HepG2 (cell line): ENCODE measurements around the gene C11orf24. TPM values are rescaled to one million over a fixed set of nuclear protein-coding genes. Genes with fewer than 3 reads are reported as not detected.

Source experiments
- ATAC-seq: fragments of 200-7000 bp; cut with Tn5 transposase; 3 replicates; pipeline ENCODE4 v1.9.1; 2020; ENCODE audit warnings: mild to moderate bottlenecking, moderate library complexity
- BruUV-seq: library from RNA; stranded (reverse); fragments of 400-500 nt; replicated peaks from 2 replicates; lab custom pipeline; 2021; lab: Mats Ljungman, UMichigan
- CTCF ChIA-PET: fragments of 300-600 bp; formaldehyde crosslinking; extraction: SDS; loops from one replicate; lab custom pipeline; 2021; ENCODE audit warnings: low total read pairs, inconsistent platforms, low intra/inter-chr PET ratio; lab: Yijun Ruan, JAX
- POLR2A ChIA-PET: fragments of 350-600 bp; sonication (Branson Sonifier 250); formaldehyde crosslinking; loops from one replicate; lab custom pipeline; 2020; ENCODE audit warnings: antibody characterized with exemption, inconsistent platforms; lab: Yijun Ruan, JAX
- DNase-seq: peaks from one replicate; pipeline ENCODE4 v3.0.0-alpha.2; 2015; ENCODE audit warnings: low spot score
- FAIRE-seq: peaks from 3 replicates; lab custom pipeline; 2011; peaks lifted over from hg19 to GRCh38; lab: Jason Lieb, UNC
- H2AFZ ChIP-seq: one replicate; pipeline ENCODE4 v1.6.1; 2011; ENCODE audit warnings: low read length, inconsistent platforms
- H3K27ac ChIP-seq: fragments of 300-600 bp; 3 replicates; pipeline ENCODE4 v1.8.0; 2011; ENCODE audit warnings: mixed run types, mild to moderate bottlenecking, mixed read lengths, low read length, inconsistent platforms; ENCODE audit not compliant: insufficient read depth; ENCODE audit errors: extremely low read length
- H3K27me3 ChIP-seq, 2 experiments: fragments of 200-600 bp in 1 of 2; 2 replicates in 1 of 2; 3 replicates in 1 of 2; pipeline versions ENCODE4 v1.6.0 to v1.8.0; 2011; ENCODE audit warnings: low read length in 2 of 2, mild to moderate bottlenecking in 2 of 2, moderate library complexity in 2 of 2, inconsistent platforms in 1 of 2; ENCODE audit not compliant: insufficient read depth in 2 of 2, control insufficient read depth in 1 of 2
- H3K36me3 ChIP-seq, 2 experiments: fragments of 200-600 bp in 1 of 2; replicated peaks in 1 of 2; 2 replicates in 1 of 2; 3 replicates in 1 of 2; pipeline versions ENCODE4 v1.5.1 to v1.8.0; 2011; ENCODE audit warnings: low read length in 2 of 2, inconsistent platforms in 1 of 2; ENCODE audit not compliant: insufficient read depth in 2 of 2, control insufficient read depth in 1 of 2
- H3K4me1 ChIP-seq: 2 replicates; pipeline ENCODE4 v1.5.1; 2012; ENCODE audit warnings: low read length, inconsistent platforms; ENCODE audit not compliant: insufficient read depth
- H3K4me2 ChIP-seq: 2 replicates; pipeline ENCODE4 v1.6.0; 2011; ENCODE audit warnings: low read depth, low read length, inconsistent platforms
- H3K4me3 ChIP-seq, 3 experiments: fragments of 200-600 bp in 1 of 3; sonication (generic), shearing (Covaris generic) in 1 of 3; replicated peaks in 1 of 3; 2 replicates each; pipeline ENCODE4 v1.5.1; 2011 to 2016; ENCODE audit warnings: low read length in 3 of 3, inconsistent platforms in 2 of 3, low read depth in 2 of 3, mild to moderate bottlenecking in 2 of 3, control low read depth in 1 of 3, mixed read lengths in 1 of 3; ENCODE audit not compliant: insufficient read depth in 1 of 3
- H3K79me2 ChIP-seq: one replicate; pipeline ENCODE4 v1.6.1; 2011; ENCODE audit warnings: low read length, inconsistent platforms; ENCODE audit not compliant: insufficient read depth
- H3K9ac ChIP-seq: 2 replicates; pipeline ENCODE4 v1.6.0; 2011; ENCODE audit warnings: mild to moderate bottlenecking, low read depth, low read length, inconsistent platforms; ENCODE audit not compliant: insufficient read depth
- H3K9me3 ChIP-seq: 2 replicates; pipeline ENCODE4 v1.5.1; 2012; ENCODE audit warnings: mild to moderate bottlenecking, low read length
- H4K20me1 ChIP-seq: 2 replicates; pipeline ENCODE4 v1.6.0; 2011; ENCODE audit warnings: inconsistent platforms, mild to moderate bottlenecking, low read length, moderate library complexity; ENCODE audit not compliant: insufficient read depth
- CAMTA2 ChIP-seq: sonication (generic); formaldehyde crosslinking; IDR thresholded peaks from 2 replicates; pipeline ENCODE4 v1.4.0; 2020; ENCODE audit warnings: mild to moderate bottlenecking, missing genetic modification reagents, borderline replicate concordance
- ETV5 ChIP-seq: IDR thresholded peaks from 2 replicates; pipeline ENCODE4 v1.6.1; 2018; ENCODE audit warnings: missing biosample characterization, missing genetic modification reagents, inconsistent platforms, borderline replicate concordance
- IKZF4 ChIP-seq: sonication (generic); formaldehyde crosslinking; IDR thresholded peaks from 2 replicates; pipeline ENCODE4 v1.5.1; 2020; ENCODE audit warnings: borderline replicate concordance, mild to moderate bottlenecking, low read depth, missing genetic modification reagents; ENCODE audit errors: not compliant biosample characterization
- KMT2A ChIP-seq: sonication (generic); formaldehyde crosslinking; IDR thresholded peaks from 2 replicates; pipeline ENCODE4 v1.4.0; 2020; ENCODE audit warnings: missing genetic modification reagents
- MED8 ChIP-seq: sonication (generic); formaldehyde crosslinking; IDR thresholded peaks from 2 replicates; pipeline ENCODE4 v1.8.1; 2023; ENCODE audit warnings: mild to moderate bottlenecking, missing genetic modification reagents; ENCODE audit not compliant: insufficient replicate concordance
- MTA1 ChIP-seq: sonication (generic); formaldehyde crosslinking; IDR thresholded peaks from 2 replicates; pipeline ENCODE4 v1.4.0; 2020; ENCODE audit warnings: missing genetic modification reagents, mild to moderate bottlenecking, borderline replicate concordance
- NFKB2 ChIP-seq: sonication (generic); formaldehyde crosslinking; IDR thresholded peaks from 2 replicates; pipeline ENCODE4 v1.4.0; 2020; ENCODE audit warnings: missing genetic modification reagents, borderline replicate concordance
- NFKBIZ ChIP-seq: IDR thresholded peaks from 2 replicates; pipeline ENCODE4 v1.6.1; 2018; ENCODE audit warnings: missing genetic modification reagents, missing compliant biosample characterization
- SALL1 ChIP-seq: sonication (generic); formaldehyde crosslinking; IDR thresholded peaks from 2 replicates; pipeline ENCODE4 v1.8.0; 2022; ENCODE audit warnings: mild to moderate bottlenecking, missing genetic modification reagents
- ZNF205 ChIP-seq: IDR thresholded peaks from 2 replicates; pipeline ENCODE4 v1.6.1; 2018; ENCODE audit warnings: missing biosample characterization, missing genetic modification reagents
- ZNF251 ChIP-seq: sonication (generic); formaldehyde crosslinking; IDR thresholded peaks from 2 replicates; pipeline ENCODE4 v1.9.0; 2021; ENCODE audit warnings: mild to moderate bottlenecking, missing genetic modification reagents
- ZNF672 ChIP-seq: sonication (generic); formaldehyde crosslinking; IDR thresholded peaks from 2 replicates; pipeline ENCODE4 v1.8.1; 2022; ENCODE audit warnings: missing genetic modification reagents
- ZNF713 ChIP-seq: sonication (generic); formaldehyde crosslinking; IDR thresholded peaks from 2 replicates; pipeline ENCODE4 v1.4.0; 2020; ENCODE audit warnings: mild to moderate bottlenecking, missing genetic modification reagents
- ZNF766 ChIP-seq: sonication (generic); formaldehyde crosslinking; IDR thresholded peaks from 2 replicates; pipeline ENCODE4 v1.5.0; 2020; ENCODE audit warnings: missing genetic modification reagents, borderline replicate concordance
- ZNF776 ChIP-seq: sonication (generic); formaldehyde crosslinking; IDR thresholded peaks from 2 replicates; pipeline ENCODE4 v1.4.0; 2020; ENCODE audit warnings: mild to moderate bottlenecking, missing genetic modification reagents
- ZSCAN21 ChIP-seq: sonication (generic); formaldehyde crosslinking; IDR thresholded peaks from 2 replicates; pipeline ENCODE4 v1.8.0; 2022; ENCODE audit warnings: mild to moderate bottlenecking, missing genetic modification reagents, moderate library complexity, borderline replicate concordance
- WGBS: methylation state at CpG from one replicate; pipeline ENCODE4 v1.1.6; 2017; ENCODE audit warnings: low lambda C conversion rate; 5-methylcytosine and 5-hydroxymethylcytosine counted together
- in situ Hi-C: cut with HindIII; loops from 2 replicates; pipeline ENCODE4 v1.10.0; 2017; ENCODE audit warnings: low pct_unique_long_range_greater_than_20kb; ENCODE audit not compliant: extremely low pct_ligation_motif_present
- intact Hi-C: fragments of 100-400 bp; cut with micrococcal nuclease; formaldehyde crosslinking; loops from one replicate; pipeline ENCODE4 v1.10.0; 2022; ENCODE audit not compliant: unreplicated experiment
- polyA plus RNA-seq, 8 experiments: library from polyadenylated mRNA; depleted of rRNA in 3 of 8; stranded (reverse) in 7 of 8; unstranded in 1 of 8; fragments of >200 nt; fragmentation: Illumina TruSeq in 4 of 8; extraction: Trizol in 4 of 8; gene quantifications; 2 replicates each; pipeline versions ENCODE4 v1.2.1 to v1.2.3, GENCODE V29; 2011 to 2016; ENCODE audit warnings: low read depth in 4 of 8, missing spikeins in 1 of 8, mixed read lengths in 1 of 8; ENCODE audit not compliant: insufficient read depth in 1 of 8
- total RNA-seq, 5 experiments: library from RNA; depleted of rRNA; stranded (reverse); fragments of >200 nt; fragmentation: Illumina TruSeq; extraction: Trizol; gene quantifications; 2 replicates each; pipeline ENCODE4 v1.2.3, GENCODE V29; 2016; ENCODE audit warnings: low read depth in 1 of 5
- TF ChIP-seq, protein P1 (sequence below): IDR thresholded peaks from 2 replicates; pipeline ENCODE4 v1.6.1; 2016; ENCODE audit warnings: mild to moderate bottlenecking
- TF ChIP-seq, protein P2 (sequence below): fragments of 450-650 bp; IDR thresholded peaks from 2 replicates; pipeline ENCODE4 v1.6.1; 2016

The C11orf24 gene
- total and polyA plus RNA-seq, 2 of the 13 experiments (the other 11 are each of a cell fraction or from before 2014, with no cell fraction given): 52.9 to 55.5 TPM

DNA sequence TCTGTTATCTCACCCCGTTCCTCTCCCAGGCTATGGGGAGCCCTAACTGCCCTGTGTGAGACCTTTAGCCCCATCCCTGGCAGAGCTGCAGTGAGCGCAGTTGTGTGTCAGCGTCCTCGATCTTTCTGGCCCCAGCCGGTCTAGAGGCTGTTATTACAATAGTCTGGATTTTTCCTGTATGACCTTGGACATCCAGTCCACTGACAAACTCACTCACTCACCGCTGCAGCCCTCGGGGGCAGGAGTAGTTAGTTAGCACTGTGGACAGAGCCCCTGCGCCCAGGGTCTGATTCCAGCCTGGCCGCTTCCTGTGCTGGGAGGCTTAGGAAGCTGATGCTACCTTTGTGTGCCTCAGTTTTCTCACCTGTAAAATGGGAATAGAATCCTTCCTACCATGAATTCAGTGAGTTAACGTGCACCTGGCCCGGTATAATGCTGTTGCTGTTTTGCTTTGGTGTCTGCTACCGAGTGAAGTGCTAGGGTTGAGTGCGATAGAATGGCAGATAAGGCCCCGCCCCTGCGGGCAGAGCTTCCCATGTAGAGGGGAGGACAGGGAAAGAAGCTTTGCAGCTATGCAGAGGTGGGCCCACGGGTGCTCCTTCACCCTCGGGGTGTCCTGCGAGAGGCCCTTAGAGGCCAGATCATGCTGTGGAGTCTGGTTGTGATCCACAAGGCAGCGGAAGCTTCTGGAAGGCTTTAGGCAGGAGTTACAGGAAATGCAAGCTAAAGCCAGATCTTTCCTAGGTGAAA, 43.6 kb upstream of the C11orf24 start:
- H3K79me2 ChIP-seq: peaks cover 72% of the 10 kb centered on the region
- peaks cover 48% of the 10 kb centered on the region for H4K20me1 ChIP-seq
- H3K4me3 ChIP-seq: peak overlapping the region; percentile 89 to 98 (median 95)
- 17% methylated on average over 16 of the region's 19 CpGs for WGBS
- FAIRE-seq: peak; percentile 83
- peaks cover 0 to 8% of the 10 kb centered on the region in 2 experiments; a peak in 3 of 5 replicates for H3K36me3 ChIP-seq
- H3K9me3 ChIP-seq: no peaks in the 10 kb centered on the region
- peak; percentile 96 for DNase-seq
- H3K4me1 ChIP-seq: peaks cover 67% of the 10 kb centered on the region
- in situ Hi-C loops: loop anchor here (5.0 kb wide), 1 partner anchor 67 kb away; no protein-coding TSS in a partner anchor
- H3K27ac ChIP-seq: peak overlapping the region; percentile 91
- ATAC-seq: peak; percentile 82
- BruUV-seq: no TSS peak
- ChIA-PET CTCF (no interaction called here), POLR2A (interaction anchor here (0.8 to 5.9 kb wide), 15 partner anchors 10 to 145 kb away, joined by 3 to 209 read pairs (median 8); partner anchors contain the start of genes C11orf24 and PPP6R3)
- H3K4me2 ChIP-seq: peak overlapping the region; percentile 86
- peak overlapping the region; percentile 96 for H3K9ac ChIP-seq
- no peaks in the 10 kb centered on the region; a peak in 1 of 5 replicates for H3K27me3 ChIP-seq
- intact Hi-C loops: loop anchor here (2.0 to 5.0 kb wide), 4 partner anchors 13 to 58 kb away; no protein-coding TSS in a partner anchor
- H2AFZ ChIP-seq: no peak overlapping the region
- TF ChIP-seq MTA1 (CRISPR knock-in tag) (peak; percentile 27; the same call in 1 of the 2 replicates), NFKBIZ (CRISPR knock-in tag) (0 out of 2 replicates have a peak, but pooled peaks have one; percentile 76), CAMTA2 (CRISPR knock-in tag) (no peak), ETV5 (CRISPR knock-in tag) (peak; percentile 73; the same call in 1 of the 2 replicates), ZSCAN21 (peak; percentile 71), ZNF251 (no peak), SALL1 (peak; percentile 96), ZNF672 (CRISPR knock-in tag) (0 out of 2 replicates have a peak, but pooled peaks have one; percentile 65), KMT2A (CRISPR knock-in tag) (peak; percentile 89), IKZF4 (CRISPR knock-in tag) (peak; percentile 38), ZNF713 (CRISPR knock-in tag) (0 out of 2 replicates have a peak, but pooled peaks have one; percentile 42), ZNF205 (CRISPR knock-in tag) (peak; percentile 62; the same call in 1 of the 2 replicates), MED8 (CRISPR knock-in tag) (peak; percentile 49), ZNF766 (no peak), NFKB2 (CRISPR knock-in tag) (no peak; the same call in 1 of the 2 replicates), ZNF776 (no peak; the same call in 1 of the 2 replicates)
- TF ChIP-seq, protein P1, sequence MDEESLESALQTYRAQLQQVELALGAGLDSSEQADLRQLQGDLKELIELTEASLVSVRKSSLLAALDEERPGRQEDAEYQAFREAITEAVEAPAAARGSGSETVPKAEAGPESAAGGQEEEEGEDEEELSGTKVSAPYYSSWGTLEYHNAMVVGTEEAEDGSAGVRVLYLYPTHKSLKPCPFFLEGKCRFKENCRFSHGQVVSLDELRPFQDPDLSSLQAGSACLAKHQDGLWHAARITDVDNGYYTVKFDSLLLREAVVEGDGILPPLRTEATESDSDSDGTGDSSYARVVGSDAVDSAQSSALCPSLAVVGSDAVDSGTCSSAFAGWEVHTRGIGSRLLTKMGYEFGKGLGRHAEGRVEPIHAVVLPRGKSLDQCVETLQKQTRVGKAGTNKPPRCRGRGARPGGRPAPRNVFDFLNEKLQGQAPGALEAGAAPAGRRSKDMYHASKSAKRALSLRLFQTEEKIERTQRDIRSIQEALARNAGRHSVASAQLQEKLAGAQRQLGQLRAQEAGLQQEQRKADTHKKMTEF (CRISPR knock-in tag): peak; percentile 83
- TF ChIP-seq, protein P2, sequence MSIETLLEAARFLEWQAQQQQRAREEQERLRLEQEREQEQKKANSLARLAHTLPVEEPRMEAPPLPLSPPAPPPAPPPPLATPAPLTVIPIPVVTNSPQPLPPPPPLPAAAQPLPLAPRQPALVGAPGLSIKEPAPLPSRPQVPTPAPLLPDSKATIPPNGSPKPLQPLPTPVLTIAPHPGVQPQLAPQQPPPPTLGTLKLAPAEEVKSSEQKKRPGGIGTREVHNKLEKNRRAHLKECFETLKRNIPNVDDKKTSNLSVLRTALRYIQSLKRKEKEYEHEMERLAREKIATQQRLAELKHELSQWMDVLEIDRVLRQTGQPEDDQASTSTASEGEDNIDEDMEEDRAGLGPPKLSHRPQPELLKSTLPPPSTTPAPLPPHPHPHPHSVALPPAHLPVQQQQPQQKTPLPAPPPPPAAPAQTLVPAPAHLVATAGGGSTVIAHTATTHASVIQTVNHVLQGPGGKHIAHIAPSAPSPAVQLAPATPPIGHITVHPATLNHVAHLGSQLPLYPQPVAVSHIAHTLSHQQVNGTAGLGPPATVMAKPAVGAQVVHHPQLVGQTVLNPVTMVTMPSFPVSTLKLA: 0 out of 2 replicates have a peak, but pooled peaks have one; percentile 3
